ENCODE results near the gene PEMT.

PEMT gene

DNA sequence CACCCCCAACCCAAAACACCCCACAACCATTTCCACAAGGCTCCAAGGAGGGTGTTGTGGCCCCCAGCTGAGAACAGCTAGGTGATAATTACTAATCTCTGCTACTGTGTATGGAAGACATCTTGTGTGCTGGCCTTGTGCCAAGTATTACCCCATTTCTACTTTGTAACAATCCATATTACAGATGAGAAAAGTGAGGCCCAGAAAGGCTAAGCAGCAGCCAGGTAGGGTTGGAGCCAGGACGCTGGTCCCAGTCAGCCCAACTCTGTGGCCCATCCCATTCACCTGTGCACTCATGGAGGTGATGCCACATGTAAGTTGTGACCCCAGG lies 12.4 kb upstream of the PEMT start:
- DNase-seq = no peak

GRCh38 chr17:17603178-17603894 lies 11.8 kb upstream of the PEMT start:
- DNase-seq = no peak

GRCh38 chr17:17599965-17600364 lies 8.5 kb upstream of the PEMT start:
- no peak for DNase-seq

GRCh38 chr17:17598003-17598402 lies 6.5 kb upstream of the PEMT start:
- DNase-seq = no peak

DNA sequence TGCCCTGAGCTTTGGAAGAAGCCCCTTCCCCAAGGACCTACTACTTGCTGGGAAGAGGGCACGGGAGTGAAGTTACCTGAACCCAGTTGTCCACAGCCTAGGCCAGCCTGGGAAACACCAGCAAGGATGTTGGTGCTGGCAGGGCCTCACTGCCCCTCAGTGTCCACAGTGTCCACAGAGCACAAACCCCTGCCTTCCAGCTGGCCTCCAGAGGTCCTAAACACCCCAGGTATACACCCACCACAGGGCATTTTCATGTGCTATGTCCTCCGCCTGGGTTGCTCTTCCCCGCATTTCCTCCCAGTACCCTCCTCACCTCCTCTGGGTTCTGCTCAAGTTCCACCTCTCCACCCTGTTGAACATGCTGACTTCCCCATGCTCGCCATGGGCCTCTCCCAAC lies 4.2 kb upstream of the PEMT start:
- DNase-seq = no peak

DNA sequence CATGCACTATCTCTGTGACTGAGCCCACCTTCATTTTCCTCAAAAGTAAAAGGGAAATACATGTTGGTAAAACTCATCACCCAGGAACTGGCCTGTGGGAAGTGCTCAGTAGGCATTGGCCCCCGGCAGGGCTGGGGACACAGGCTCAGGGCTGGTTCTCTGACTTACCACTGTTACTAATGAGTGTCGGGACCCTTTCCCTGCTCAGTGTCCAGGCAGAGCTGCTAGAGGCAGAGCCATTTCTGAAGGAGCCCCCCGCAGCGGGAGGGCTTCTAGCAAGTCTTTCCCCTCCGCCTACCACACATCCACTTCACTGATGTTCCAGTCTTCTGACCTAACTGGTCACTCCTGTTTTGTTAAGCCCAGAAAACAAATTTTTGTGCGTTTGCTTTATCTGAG lies 1.7 kb upstream of the PEMT start:
- no peak for DNase-seq

DNA sequence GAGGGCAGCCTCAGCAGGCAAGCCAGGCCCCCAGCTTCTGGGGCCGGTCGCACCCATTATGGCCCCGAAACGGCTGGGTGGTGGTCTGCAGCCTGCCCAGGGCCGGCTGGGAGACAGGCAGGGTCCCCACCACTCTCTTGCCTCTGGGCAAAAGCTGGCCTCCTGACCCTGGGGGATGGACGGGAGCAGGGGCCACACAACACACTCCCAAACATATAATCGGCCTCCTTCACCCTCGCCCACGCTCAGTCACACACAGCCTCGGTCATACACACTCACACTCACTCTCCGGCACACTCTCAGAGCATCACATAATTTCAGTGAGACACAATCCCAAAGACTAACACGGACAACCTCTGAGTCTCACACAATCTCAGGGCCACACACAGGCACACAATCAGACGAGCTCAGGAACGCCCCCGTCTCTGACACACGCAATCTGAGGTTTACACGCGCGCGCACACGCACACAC lies 589 bp downstream of the PEMT start:
- DNase-seq = no peak

DNA sequence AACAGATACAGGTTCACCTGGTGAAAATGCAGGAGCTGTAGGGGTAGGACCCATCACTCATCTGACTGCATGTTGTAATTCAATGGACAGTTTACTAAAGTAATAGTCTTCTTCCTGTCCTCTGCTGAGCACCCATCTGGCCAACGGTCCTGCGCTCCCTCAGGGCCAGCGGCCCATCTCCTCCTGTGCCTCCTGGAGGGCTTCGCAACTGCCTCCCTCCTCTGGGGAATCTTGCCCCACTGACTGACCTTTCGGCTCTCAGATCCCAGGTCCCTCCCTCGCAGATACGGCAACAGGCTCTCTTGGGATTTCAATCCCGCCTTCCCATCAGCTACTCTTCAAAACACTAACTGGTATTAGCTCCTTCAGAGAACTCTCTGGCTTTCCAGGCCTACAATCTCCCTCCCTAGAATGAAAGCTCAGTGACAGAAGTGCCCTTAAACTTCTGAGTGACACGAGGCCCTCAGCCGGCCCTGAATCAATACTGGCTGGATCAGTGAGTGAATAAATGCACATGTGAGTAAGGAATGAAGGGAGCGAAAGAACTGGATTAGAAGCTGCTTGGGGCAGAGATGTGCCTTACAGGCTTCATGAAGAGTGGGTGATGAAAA lies 1.3 kb downstream of the PEMT start:
- DNase-seq = no peak

DNA sequence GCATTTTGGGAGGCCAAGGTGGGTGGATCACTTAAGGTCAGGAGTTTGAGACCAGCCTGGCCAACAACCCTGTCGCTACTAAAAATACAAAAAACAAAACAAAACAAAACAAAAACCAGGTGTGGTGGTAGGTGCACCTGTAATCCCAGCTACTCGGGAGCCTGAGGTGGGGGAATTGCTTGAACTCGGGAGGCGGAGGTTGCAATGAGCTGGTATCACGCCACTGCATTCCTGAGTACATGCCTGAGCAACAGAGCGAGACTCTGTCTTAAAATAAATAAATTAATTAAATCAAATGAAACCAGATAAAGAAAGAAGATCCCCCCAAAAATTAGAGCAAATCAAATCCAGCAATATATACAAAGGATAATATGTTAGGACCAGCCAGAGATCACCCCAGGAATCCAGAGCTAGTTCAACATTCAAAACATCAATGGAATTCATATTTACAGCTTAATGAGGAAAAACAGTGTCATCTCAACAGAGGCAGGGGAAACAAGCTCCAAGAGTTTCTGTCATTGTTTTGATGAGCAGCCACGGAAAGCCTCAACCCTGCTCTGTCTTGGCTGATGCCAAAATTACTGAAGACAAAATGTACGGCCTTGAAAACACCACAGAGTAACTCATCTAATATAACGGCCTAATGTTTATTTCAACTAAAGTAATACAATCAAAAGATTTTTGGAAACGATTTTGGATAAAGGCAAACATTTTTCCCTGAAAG lies 3.7 kb downstream of the PEMT start:
- no peak for DNase-seq

DNA sequence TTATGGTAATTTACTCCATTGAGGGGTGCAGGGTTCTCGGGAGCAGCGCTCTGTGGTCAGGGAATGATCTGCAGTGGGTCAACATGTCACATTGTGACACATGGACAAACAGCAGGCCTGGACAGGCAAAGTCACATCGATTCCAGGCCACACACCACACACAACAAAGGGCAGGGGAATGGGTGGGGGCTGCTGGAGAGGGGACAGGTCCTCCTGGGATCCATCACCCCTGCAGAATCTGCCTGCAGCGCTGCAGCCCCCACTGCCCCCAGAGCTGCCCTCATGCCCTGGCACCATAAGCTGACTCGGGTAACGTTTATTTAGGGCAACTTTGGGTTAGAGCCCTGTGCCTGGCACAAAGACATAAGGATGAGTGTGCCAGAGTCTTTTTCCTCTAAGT lies 9.1 kb downstream of the PEMT start:
- DNase-seq = no peak

DNA sequence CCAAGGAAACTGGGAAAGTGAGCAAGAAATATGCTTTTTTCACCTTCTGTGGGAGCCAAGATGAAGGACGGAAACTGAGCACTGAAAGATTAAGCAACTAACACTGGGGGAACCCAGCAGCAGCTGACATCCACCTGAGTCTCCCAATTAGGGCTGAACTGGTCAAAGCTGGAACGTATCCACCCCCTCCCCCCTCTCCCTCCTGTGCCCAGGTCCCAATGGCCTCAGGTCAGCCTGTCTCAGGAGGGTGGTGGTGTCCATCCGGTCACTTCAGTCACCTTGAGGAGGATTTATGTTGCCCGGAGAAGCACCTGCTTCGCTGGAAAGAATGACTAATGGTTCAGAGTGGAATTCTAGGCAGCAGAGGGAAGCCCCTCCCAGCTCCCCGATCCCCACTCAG lies 10.0 kb downstream of the PEMT start:
- DNase-seq = no peak

DNA sequence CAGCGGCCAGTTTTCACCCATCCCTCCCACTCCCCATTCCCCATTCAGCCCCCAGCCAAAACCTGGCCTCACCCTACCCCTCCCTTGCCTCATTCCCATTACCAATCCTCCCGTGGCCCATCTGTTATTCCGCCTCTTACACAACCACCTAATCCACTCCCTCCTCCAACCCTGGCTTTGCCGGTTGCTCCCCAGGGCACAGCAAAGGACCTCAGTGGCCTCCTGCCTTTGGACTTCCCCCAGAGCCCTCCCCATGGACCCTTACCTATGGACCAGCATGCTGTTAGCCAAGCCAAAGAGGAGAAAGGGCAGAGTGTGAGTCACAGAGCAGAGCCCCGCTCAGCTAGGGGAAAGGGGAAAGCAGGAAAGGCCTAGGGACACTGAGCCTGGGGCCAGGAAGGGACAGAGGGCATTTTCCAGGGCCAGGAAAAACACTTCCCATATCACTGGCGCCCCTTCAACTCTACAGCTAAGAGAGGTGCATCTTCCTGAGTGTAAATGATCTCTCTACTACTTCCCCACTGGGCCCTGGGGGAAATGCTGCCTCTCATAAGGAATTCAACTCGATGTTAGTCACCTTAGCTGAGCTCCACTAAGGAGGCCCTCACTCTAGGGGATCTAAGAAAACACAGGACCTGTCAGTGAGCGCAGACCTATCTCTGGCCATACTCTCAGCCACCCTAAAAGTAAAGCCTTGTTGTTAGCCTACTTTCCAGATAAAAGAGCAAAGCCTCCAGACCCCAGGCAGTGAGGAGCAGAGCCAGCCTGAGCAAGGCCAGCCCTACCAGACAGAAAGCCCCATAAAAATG lies 10.6 kb downstream of the PEMT start:
- DNase-seq = no peak

DNA sequence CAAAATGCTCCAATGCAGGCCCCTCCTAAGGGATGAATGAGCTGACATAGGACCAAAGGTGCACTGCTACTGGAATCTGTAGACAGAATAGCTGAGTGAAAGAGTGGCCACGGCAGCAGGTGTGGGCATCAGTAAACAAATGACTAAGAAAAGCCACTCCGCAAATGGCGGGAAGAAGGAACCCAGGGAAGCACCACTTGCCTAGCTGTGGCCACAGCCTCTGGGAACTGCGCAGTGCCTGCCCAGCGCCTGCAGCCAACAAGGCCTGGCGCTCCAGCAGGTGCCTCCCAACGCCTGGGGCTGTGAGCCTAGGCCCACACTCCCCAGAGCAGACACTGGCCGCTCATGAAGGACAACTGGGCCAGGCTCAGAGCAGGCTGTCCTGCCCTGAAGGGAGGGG lies 11.8 kb downstream of the PEMT start:
- DNase-seq = no peak

GRCh38 chr17:17577373-17577772 lies 14.1 kb downstream of the PEMT start:
- DNase-seq = no peak

- DNase-seq = no peak
These were observed 14.7 kb downstream of the PEMT start for GRCh38 chr17:17576772-17577234.

DNA sequence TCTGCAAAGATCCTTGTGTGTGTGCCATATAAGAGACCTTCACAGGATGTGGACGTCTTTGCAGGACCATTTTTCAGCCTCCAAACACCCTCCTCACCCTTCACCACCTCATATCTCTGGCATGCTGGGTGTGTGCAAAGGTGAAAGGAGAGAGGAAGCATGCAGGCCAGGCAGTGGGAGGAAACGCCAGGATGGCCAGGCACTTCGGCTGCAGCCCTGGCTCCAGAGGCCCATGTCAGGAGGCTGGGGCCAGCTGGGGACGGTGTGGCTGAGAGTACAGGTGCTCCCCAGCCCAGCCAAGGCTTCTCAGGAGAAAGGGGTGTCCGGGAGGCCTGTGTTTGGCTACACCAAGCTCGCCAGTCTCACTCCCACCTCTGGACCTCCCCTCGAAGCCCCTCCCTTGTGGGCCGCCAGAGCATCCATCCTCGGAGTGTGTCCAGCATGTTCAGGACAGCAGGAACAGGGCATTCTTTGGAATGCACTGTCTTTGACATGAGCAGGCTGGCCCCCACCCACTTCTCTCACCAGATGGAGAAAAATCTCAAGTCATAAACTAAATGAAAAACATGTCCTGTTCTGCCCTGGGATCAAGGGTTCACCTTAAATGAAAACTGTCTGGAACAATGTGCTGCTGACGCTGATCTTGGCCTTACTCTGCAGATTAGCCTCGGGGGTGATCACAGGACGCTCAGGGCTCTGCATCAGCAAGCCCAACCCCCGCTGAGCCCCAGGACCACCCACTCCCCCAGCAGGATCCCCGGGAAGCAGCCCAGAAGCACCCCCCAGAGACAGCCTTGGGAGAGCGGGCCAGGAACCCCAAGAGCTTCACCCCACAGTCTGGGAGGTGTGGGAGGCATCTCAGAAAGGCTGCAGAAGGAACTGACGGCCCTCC lies 15.9 kb downstream of the PEMT start:
- no peak for DNase-seq

DNA sequence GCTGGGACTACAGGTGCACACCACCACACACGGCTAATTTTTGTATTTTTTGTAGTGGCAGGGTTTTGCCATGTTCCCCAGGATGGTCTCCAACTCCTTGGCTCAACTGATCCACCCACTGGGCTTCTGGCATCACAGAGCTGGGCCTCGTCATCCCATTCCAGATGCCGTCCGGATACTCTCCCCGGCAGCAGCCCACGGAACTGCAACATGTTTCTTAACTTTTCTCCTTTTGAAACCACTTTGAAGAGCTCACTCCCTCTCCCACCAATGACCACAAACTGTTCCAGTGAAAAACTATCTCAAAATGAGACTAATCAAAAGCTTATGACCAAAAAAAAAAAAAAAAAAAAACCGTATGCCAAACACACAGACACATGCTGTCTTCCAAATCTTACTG lies 17.6 kb downstream of the PEMT start:
- no peak for DNase-seq

GRCh38 chr17:17572010-17572785 lies 19.3 kb downstream of the PEMT start:
- DNase-seq = no peak

GRCh38 chr17:17570798-17571716 lies 20.5 kb downstream of the PEMT start:
- DNase-seq = no peak

GRCh38 chr17:17570140-17570797 lies 21.2 kb downstream of the PEMT start:
- DNase-seq = peak in 1 of 2 experiments; percentile 34
